Endothelial cell of umbilical vein (primary cell): Measurements from ENCODE around the gene CNOT4. TPM values are rescaled to one million over a fixed set of nuclear protein-coding genes. Genes with fewer than 3 reads are reported as not detected.

Experiments used
- BruUV-seq: library from RNA; stranded (reverse); fragments of 400-500 nt; replicated peaks from 2 replicates; lab custom pipeline; 2021; lab: Mats Ljungman, UMichigan
- CTCF ChIA-PET: fragments of 300-600, 350-600 bp; sonication (Branson Sonifier 250); formaldehyde crosslinking; loops from one replicate; lab custom pipeline; 2021; ENCODE audit warnings: antibody characterized with exemption, inconsistent platforms; lab: Charles Lee
- POLR2A ChIA-PET: fragments of 300-600, 350-600 bp; sonication (Branson Sonifier 250); formaldehyde crosslinking; loops from one replicate; lab custom pipeline; 2021; ENCODE audit warnings: antibody characterized with exemption, inconsistent platforms; lab: Charles Lee
- DNase-seq: peaks from one replicate; pipeline ENCODE4 v3.0.0-alpha.2; 2011; ENCODE audit warnings: low read depth, low spot score
- FAIRE-seq: peaks from 2 replicates; lab custom pipeline; 2011; peaks lifted over from hg19 to GRCh38; lab: Jason Lieb, UNC
- H2AFZ ChIP-seq: 2 replicates; pipeline ENCODE4 v1.6.0; 2012; ENCODE audit warnings: low read depth, low read length, control low read depth, inconsistent platforms
- H3K27ac ChIP-seq: 2 replicates; pipeline ENCODE4 v1.5.1; 2011; ENCODE audit warnings: low read depth, mild to moderate bottlenecking, control low read depth, low read length, moderate library complexity; ENCODE audit not compliant: insufficient read depth
- H3K27me3 ChIP-seq, 2 experiments: 2 replicates each; pipeline versions ENCODE4 v1.6.0 to v1.6.1; 2011; ENCODE audit warnings: low read length in 2 of 2, mixed read lengths in 1 of 2; ENCODE audit not compliant: control insufficient read depth in 2 of 2, insufficient read depth in 2 of 2
- H3K36me3 ChIP-seq, 2 experiments: 2 replicates in 1 of 2; 3 replicates in 1 of 2; pipeline ENCODE4 v1.5.1; 2011; ENCODE audit warnings: low read length in 2 of 2, mild to moderate bottlenecking in 1 of 2, moderate library complexity in 1 of 2; ENCODE audit not compliant: control insufficient read depth in 2 of 2, insufficient read depth in 2 of 2; ENCODE audit errors: extremely low read depth in 1 of 2
- H3K4me1 ChIP-seq: 3 replicates; pipeline ENCODE4 v1.5.1; 2011; ENCODE audit warnings: mild to moderate bottlenecking, low read length; ENCODE audit not compliant: control insufficient read depth, insufficient read depth; ENCODE audit errors: extremely low read depth
- H3K4me2 ChIP-seq: 2 replicates; pipeline ENCODE4 v1.6.1; 2011; ENCODE audit warnings: low read length, control low read depth, mixed read lengths; ENCODE audit not compliant: insufficient read depth
- H3K4me3 ChIP-seq, 3 experiments: fragments of 200-600 bp in 1 of 3; sonication (generic), shearing (Covaris generic) in 1 of 3; replicated peaks in 1 of 3; 2 replicates each; pipeline ENCODE4 v1.5.1; 2011 to 2016; ENCODE audit warnings: control low read depth in 3 of 3, low read length in 3 of 3, mild to moderate bottlenecking in 2 of 3, inconsistent platforms in 1 of 3, low read depth in 1 of 3, moderate library complexity in 1 of 3; ENCODE audit not compliant: insufficient read depth in 1 of 3
- H3K79me2 ChIP-seq: 2 replicates; pipeline ENCODE4 v1.6.0; 2012; ENCODE audit warnings: low read length, inconsistent platforms; ENCODE audit not compliant: control insufficient read depth, insufficient read depth
- H3K9ac ChIP-seq: replicated peaks from 2 replicates; pipeline ENCODE3; 2011; ENCODE audit warnings: low read length, control low read depth; ENCODE audit not compliant: insufficient read depth; ENCODE audit errors: extremely low read depth
- H3K9me1 ChIP-seq: replicated peaks from 3 replicates; pipeline ENCODE4 v1.6.0; 2011; ENCODE audit warnings: mild to moderate bottlenecking, low read length; ENCODE audit not compliant: control insufficient read depth, insufficient read depth; ENCODE audit errors: extremely low read depth
- H3K9me3 ChIP-seq: replicated peaks from 2 replicates; pipeline ENCODE4 v1.5.1; 2012; ENCODE audit warnings: low read length, inconsistent platforms; ENCODE audit not compliant: control insufficient read depth, insufficient read depth
- H4K20me1 ChIP-seq: replicated peaks from 2 replicates; pipeline ENCODE3; 2011; ENCODE audit warnings: mild to moderate bottlenecking, low read length; ENCODE audit not compliant: control insufficient read depth, insufficient read depth; ENCODE audit errors: extremely low read depth
- EZH2 ChIP-seq: IDR thresholded peaks from 2 replicates; pipeline ENCODE4 v1.6.1; 2012; ENCODE audit warnings: borderline replicate concordance, low read depth, mild to moderate bottlenecking, moderate library complexity, low read length, inconsistent platforms; ENCODE audit not compliant: severe bottlenecking
- FOS ChIP-seq: IDR thresholded peaks from 2 replicates; pipeline ENCODE4 v1.6.1; 2011; ENCODE audit warnings: mild to moderate bottlenecking, low read length, moderate library complexity, borderline replicate concordance; ENCODE audit not compliant: insufficient read depth
- GATA2 ChIP-seq: IDR thresholded peaks from 2 replicates; pipeline ENCODE4 v1.7.0; 2011; ENCODE audit warnings: low read depth, mild to moderate bottlenecking, moderate library complexity, mixed read lengths, low read length; ENCODE audit not compliant: insufficient read length, insufficient read depth
- JUN ChIP-seq: IDR thresholded peaks from 2 replicates; pipeline ENCODE4 v1.6.1; 2011; ENCODE audit warnings: borderline replicate concordance, low read depth; ENCODE audit not compliant: insufficient read length, insufficient read depth
- MYC ChIP-seq: IDR thresholded peaks from one replicate; pipeline ENCODE4 v1.6.1; 2011; ENCODE audit warnings: mild to moderate bottlenecking, low read depth, low read length
- POLR2A ChIP-seq: IDR thresholded peaks from 2 replicates; pipeline ENCODE4 v1.6.1; 2012; ENCODE audit warnings: low read depth, mild to moderate bottlenecking, control low read depth, low read length
- POLR2AphosphoS5 ChIP-seq: IDR thresholded peaks from 2 replicates; pipeline ENCODE4 v1.6.1; 2012; ENCODE audit warnings: low read depth, mild to moderate bottlenecking, control low read depth, low read length, moderate library complexity; ENCODE audit not compliant: insufficient read depth
- dilution Hi-C: fragments of 300-500 bp; cut with MboI; formaldehyde crosslinking; loops from one replicate; pipeline ENCODE4 v1.15.0; 2019; ENCODE audit warnings: low sequenced_read_pairs; ENCODE audit not compliant: extremely low pct_ligation_motif_present
- intact Hi-C: fragments of 100-400 bp; cut with micrococcal nuclease; formaldehyde crosslinking; loops from one replicate; pipeline ENCODE4 v1.10.0; 2022
- polyA plus RNA-seq, 4 experiments: library from polyadenylated mRNA; depleted of rRNA in 3 of 4; stranded (reverse) in 3 of 4; unstranded in 1 of 4; fragments of >200 nt; gene quantifications; 2 replicates each; pipeline versions ENCODE4 v1.2.1 to v1.2.3, GENCODE V29; 2011 to 2012; ENCODE audit warnings: missing spikeins in 1 of 4
- total RNA-seq: library from RNA; stranded (reverse); gene quantifications from 2 replicates; pipeline ENCODE4 v1.2.3, GENCODE V29; 2021
- TF ChIP-seq, protein P1 (sequence below), 2 donors: IDR thresholded peaks; 1 replicate in 1 of 2; 2 replicates in 1 of 2; pipeline ENCODE4 v1.5.1; 2011; ENCODE audit warnings: low read length in 2 of 2, mild to moderate bottlenecking in 2 of 2, moderate library complexity in 2 of 2, control low read depth in 1 of 2, inconsistent platforms in 1 of 2, low read depth in 1 of 2; ENCODE audit not compliant: insufficient read depth in 1 of 2; ENCODE audit errors: extremely low read depth in 1 of 2
- TF ChIP-seq, protein P2 (sequence below): IDR thresholded peaks from 2 replicates; pipeline ENCODE4 v1.6.1; 2011; ENCODE audit not compliant: insufficient read depth, insufficient read length

The CNOT4 gene
- total and polyA plus RNA-seq, 2 donors (not counting 3 experiments of a cell fraction or from before 2014, with no cell fraction given): 10.3 to 21.7 TPM

DNA sequence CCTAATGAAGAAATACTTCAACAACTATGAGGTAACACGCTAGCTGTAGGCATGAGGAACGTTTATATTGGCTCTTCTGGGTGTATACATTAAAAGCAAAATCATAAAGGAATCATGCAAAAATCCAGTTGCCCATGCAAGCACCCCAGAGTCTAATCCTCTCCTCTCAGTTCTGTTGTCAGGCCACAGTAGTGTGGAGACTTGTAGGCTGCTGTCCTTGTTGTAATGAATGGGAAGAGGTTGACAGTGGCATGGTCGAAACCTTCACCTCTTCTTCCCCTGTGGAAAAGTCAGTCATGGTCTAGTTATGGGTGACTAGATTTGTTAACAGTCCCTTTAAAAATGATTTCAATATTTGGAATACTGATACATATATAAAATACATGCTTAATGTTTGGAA lies 121.3 kb downstream of the CNOT4 start:
- Histone ChIP-seq H3K4me3 (no peak overlapping the region), H3K4me2 (no peak overlapping the region), H4K20me1 (no peaks in the 10 kb centered on the region), H3K27ac (no peak overlapping the region), H3K9me3 (no peaks in the 10 kb centered on the region), H3K79me2 (no peaks in the 10 kb centered on the region), H3K9me1 (no peaks in the 10 kb centered on the region), H2AFZ (no peak overlapping the region), H3K27me3 (no peaks in the 10 kb centered on the region), H3K4me1 (no peaks in the 10 kb centered on the region), H3K9ac (no peak overlapping the region), H3K36me3 (no peaks in the 10 kb centered on the region)
- POLR2A ChIA-PET: no interaction called here
- CTCF ChIA-PET: no interaction called here
- no peak for DNase-seq
- no peak for FAIRE-seq
- BruUV-seq: no TSS peak
- TF ChIP-seq GATA2: no peak
- TF ChIP-seq FOS: no peak
- TF ChIP-seq POLR2A: no peak
- no peak for TF ChIP-seq MYC
- TF ChIP-seq, protein P1, sequence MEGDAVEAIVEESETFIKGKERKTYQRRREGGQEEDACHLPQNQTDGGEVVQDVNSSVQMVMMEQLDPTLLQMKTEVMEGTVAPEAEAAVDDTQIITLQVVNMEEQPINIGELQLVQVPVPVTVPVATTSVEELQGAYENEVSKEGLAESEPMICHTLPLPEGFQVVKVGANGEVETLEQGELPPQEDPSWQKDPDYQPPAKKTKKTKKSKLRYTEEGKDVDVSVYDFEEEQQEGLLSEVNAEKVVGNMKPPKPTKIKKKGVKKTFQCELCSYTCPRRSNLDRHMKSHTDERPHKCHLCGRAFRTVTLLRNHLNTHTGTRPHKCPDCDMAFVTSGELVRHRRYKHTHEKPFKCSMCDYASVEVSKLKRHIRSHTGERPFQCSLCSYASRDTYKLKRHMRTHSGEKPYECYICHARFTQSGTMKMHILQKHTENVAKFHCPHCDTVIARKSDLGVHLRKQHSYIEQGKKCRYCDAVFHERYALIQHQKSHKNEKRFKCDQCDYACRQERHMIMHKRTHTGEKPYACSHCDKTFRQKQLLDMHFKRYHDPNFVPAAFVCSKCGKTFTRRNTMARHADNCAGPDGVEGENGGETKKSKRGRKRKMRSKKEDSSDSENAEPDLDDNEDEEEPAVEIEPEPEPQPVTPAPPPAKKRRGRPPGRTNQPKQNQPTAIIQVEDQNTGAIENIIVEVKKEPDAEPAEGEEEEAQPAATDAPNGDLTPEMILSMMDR (IDR thresholded peaks at IDR 0.05; ENCODE audit: extremely low read depth in 1 of 2, insufficient read depth in 1 of 2, low read depth in 1 of 2, low read length in 2 of 2): no peak
- TF ChIP-seq, protein P2, sequence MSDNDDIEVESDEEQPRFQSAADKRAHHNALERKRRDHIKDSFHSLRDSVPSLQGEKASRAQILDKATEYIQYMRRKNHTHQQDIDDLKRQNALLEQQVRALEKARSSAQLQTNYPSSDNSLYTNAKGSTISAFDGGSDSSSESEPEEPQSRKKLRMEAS: no peak
- TF ChIP-seq POLR2AphosphoS5: no peak
- no peak for TF ChIP-seq JUN
- TF ChIP-seq EZH2: no peak
- intact Hi-C loops (no loop called here), dilution Hi-C loops (no loop called here)
